Activated CD4-positive, alpha-beta T cell treated with anti-CD3 and anti-CD28 coated beads, Interleukin-2, amount 50 U/mL, for 48 hours (primary cell): Measurements from ENCODE around the gene RIPK4.
A peak's percentile ranks its signal among the peaks of the same experiment; 100 is the strongest.
"Not testable (repeated sequence)": the region's sequence is repeated elsewhere in the genome, so short reads cannot be mapped to it uniquely, and the experiment has no call there.

ENCODE experiments used
- DNase-seq, 2 experiments: peaks; one replicate each; pipeline ENCODE4 v3.0.0-alpha.2; 2020

The RIPK4 gene

DNA sequence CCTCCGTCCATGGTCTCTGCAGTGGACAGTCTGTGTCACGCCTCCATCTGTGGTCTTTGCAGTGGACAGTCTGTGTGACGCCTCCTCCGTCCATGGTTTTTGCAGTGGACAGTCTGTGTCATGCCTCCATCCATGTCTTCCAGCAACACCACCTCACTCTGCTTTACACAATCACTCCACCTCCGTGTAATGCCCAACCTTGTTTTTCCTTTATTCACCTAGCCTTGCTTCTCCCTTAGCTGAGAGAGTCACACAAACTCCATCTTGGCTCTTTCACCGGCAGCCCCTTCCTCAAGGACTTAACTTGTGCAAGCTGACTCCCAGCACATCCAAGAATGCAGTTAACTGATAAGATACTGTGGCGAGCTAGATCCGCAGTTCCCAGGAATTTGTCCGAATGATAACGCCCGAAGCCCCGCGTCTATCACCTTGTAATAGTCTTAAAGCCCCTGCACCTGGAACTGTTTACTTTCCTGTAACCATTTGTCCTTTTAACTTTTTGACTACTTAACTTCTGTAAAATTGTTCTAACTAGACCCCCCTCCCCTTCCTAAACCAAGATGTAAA lies 52.5 kb downstream of the RIPK4 start:
- DNase-seq: not testable (repeated sequence)

DNA sequence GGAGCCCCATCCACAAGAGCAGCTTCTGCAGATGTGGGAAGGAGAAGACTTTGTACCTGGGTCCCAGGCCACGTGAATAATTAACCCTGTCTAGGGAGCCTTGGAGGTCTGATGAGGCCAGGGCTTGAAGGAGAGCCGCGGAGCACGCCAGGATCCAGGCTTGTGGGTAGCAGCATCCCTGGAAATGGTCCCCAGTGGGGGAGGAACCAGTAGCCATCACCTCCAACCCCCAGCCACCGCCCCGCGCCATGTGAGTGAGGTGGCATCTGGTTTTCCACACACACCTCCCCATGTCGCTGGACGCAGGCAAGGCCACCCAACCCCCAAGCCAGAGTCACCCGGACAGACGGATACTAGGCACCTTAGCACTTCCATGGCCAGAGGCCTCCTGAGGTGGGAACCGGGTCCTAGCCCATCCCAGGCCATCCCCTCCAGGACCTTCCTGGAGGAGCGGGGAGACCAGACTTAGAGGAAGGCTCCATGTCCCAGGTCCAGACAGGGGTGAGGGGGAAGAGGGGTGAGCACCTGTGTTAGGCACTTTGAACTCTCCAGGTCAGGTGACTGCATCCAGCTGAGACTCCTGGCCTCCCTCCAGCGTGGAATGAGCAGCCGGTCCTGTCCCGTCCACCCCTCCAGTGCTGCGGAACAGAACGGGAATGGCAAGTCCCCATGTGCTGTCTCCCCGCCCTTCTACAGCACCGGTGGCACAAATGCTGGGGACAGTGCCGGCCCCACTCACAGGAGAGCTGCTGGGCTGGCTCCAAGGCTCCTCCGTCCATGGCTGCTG lies 53.2 kb downstream of the RIPK4 start:
- DNase-seq: no peak

DNA sequence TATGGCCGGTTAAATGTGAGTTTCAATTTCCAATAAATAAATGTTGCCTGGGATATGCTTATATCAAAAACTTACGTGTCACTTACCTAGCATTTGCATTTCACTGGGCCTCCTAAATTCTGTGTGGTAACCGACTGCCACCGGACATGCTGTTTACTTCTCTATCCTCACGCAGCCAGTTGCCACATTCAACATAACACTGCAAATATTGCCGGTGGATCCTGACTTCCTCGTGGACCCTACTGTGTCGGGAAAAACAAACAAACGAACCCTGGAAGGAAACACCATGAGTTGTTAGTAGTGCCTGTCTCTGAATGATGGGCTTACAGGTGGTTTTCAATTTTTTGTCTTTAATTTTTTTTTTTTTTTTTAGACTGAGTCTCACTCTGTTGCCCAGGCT lies 54.1 kb downstream of the RIPK4 start:
- DNase-seq: no peak

DNA sequence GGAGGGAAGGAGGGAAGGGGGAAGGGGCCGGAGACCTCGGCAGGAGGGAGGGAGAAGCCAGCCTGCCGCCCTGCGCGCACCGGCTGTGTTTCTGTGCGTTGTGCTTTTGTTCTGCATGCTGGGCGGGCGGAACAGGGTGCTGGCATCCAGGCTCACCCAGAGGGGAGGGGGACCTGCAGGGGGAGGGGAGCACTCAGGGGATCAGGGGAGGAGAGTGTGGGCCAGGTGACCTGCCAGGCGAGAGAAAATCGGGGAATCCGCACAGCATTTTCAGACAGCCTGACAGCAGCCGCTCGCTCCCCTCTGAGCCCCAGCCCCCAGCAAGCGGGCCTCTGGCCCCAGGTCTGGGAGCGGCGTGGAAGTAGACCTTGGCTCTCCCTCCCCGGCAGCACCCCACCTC lies 54.7 kb downstream of the RIPK4 start:
- no peak for DNase-seq

DNA sequence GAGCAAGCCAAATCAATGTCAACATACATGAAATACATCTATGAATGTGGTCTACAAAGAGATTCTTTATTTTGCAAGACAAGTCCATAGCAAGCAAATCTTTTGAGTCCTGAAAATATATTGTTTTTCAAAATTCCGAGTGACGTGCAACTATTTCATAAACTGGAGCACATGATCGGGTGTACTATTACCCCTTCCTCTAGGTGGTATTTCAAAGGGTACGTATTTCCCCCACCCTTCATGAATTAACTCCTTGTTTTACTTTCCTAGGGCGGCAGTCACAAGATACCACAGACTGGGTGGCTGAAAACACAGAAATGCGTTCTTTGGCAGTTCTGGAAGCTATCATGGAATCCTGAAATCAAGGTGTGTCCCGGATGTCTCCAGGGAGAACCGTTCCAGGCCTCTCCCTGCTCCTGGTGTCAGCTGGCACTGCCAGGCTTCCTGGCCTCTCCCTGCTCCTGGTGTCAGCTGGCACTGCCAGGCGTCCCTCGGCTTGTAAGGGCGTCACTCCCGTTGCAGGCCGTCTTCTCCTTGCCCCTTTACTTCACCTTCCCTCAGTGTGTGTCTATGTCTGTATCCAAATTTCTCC lies 55.3 kb downstream of the RIPK4 start:
- no peak for DNase-seq

DNA sequence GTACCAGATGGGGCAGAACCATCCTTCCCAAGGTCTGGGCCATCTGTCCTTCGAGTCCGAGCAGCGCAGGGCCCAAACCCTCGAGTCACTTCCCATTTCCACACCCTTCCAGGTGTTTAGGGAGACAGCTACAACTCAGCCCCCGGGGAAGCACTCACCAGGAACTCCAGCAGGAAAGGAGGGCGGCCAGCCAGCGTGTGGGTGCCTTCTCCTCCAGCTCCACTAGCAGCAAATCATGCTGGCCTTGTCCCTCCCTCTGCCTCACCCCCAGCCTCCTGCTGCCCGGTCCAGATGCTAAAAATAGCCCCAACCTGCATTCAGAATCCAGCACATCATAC lies 56.1 kb downstream of the RIPK4 start:
- no peak for DNase-seq

DNA sequence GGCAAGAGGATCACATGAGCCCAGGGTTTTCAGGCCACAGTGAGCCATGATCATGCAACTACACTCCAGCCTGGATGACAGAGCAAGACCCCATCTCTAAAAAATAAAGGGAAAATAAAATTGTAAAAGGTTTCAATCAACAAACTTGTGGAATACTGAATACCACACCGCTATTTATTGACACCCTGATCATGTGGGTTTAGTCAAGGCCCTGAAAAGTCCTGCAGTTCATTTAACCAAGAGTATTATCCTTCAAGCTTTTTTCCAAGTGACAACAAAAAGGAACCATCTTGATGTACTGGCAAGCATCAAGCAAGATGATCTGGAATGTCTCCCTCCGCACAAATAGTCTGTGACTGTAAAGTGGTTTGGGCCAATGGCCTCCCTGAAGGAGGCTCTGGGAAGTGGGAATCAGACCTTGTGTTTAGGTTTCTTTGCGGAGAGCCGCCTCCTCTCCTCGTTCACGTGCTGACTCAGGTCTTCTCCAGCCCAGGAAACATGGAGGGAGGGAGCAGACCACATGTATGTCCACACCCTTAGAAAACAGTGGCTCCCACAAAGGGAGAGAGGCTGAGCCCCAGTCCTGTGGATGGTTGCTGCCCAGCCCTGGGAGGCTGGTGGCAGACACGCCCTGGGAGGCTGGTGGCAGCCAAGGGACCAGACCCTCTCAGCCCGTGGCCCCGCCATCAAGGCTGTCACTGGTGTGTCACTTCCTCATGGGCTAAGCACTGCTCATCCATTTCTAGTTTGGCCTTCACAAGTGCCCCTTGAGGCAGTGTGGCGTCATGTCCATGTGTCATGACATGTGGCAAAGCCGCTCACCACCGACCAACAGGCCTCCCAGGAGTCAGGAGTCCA lies 56.7 kb downstream of the RIPK4 start:
- no peak for DNase-seq

DNA sequence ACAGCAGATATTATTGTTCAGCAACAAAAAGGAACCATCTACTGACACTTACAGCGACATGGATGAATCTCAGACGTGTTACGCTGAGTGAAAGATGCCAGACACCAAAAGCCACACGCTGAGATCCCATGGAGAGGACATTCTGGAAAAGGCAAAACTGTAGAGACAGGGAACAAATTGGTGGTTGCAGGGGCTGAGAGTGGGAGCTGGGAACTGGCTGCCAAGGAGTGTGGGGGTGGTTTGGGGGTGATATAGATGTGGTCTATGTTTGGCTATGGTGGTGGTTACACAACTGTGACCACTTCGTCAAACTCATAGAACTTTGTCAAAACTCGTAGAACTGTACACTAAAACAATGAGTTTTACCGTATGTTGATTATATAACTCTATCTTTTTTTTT lies 57.7 kb downstream of the RIPK4 start:
- DNase-seq: no peak

DNA sequence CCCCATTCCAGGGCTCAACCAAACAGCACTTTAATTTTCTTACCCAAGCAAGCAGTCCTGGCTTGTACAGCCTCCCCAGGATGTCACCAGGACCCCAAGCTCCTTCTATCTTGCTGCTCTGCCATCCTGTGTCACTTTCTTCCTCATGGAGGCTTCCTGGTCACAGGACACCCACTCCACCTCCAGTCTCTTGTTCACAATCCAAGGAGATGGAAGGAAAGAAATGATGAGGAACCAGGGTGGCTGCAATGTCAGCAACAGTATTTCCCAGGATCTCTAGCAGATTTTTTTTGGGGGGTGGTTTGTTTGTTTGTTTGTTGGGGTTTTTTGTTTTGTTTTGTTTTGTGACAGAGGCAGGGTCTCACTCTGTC lies 58.9 kb downstream of the RIPK4 start:
- no peak for DNase-seq

DNA sequence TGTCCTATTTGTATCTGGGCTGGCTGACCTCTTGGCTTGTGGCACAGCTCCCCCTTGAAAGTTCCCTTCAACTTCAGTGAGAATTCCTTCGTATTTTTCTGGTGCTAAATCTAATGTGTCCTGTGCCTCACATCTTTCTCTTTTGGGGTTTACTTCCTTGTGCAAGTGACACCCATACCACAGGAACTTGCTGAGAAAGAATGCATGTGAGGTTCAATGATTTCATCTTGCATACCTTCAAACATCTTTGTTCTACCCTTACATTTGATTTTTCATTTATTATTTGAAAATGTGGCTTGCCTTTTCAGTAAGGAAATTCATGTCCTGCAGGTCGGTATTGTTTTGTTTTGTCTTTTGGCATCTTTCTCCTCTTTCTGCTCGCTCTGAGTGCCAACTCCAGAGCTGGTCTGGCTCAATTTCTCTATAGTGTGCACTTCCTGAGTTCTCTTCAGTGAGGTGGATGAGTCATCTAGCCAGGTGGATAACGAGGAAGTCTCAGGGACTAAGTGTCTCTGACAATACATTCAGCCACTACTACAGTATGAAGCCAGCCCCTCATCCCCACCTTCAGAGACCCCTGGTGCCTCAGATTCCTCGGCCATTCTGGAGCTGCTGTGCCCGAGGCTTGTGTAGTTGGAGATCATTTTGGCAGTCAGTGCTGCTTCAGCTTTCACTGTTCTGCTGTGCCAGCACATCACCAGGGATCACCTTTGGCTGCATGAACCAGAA lies 59.5 kb downstream of the RIPK4 start:
- DNase-seq: no peak

DNA sequence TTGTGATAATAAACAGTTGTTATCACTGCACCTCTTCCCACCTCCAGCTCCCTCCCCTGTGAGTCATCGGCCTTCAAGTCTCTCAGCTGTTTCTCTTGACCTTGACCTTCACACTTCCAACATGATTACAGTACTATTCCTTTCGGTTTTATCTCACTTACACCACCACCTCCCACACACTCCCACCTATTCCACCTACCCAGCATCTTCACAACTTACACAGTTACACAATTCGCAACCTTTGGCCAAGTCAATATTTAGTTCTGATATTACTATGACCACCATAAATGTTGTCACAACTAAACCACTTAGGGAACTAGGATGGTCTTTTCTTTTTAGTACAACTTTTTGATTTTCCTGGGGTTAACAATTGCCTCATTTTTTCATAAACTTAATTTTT lies 60.2 kb downstream of the RIPK4 start:
- DNase-seq: peak; percentile 21 to 36

DNA sequence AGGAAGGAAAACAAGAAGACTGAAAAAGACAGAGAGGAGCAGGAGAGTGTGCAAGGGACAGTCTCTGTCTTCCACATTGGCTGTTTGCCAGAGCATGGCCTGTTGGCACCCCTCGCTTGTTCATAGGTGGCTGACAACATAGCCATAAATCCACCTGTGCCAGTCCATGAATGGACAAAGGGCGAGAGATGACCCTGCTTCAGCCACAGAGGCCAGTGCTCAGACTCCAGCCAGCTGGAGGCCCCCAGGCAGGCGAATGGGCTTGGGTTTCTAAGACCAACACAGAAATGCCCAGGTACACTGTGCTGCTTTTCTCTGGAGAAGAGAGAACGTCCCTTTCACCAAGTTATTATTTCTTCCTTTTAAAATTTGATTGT lies 60.6 kb downstream of the RIPK4 start:
- no peak for DNase-seq

DNA sequence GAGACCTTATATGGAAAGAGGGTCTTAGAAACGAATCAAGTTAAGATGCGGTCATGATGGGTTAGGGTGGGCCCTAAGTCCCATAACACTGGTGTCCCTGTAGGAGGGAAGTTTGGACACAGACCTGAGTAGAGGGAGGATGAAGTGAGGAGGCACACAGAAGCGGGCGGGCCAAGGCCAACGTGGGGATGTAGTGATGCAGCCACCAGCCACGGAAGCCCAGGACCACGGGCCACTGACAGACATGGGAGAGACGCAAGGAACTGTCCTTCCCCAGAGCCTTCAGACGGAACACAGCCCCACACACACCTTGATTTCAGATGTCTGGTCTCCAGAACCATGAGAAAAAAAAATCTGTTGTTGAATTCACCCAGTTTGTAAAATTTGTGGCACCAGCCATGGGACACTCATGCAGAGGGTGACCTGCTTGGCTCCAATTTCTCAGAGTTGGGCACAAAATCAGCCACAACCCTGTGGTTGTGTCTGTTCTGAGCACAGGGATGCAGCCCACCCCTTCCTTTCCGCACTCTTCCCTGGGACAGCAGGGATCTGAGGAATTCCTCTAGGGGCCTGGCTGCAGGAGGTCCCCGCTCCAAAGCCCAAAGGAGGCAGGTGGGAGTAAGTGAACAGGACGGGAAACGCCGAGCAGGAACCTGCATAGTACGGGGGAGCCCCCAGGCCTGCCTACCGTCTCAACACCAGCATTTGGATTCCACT lies 61.1 kb downstream of the RIPK4 start:
- no peak for DNase-seq

DNA sequence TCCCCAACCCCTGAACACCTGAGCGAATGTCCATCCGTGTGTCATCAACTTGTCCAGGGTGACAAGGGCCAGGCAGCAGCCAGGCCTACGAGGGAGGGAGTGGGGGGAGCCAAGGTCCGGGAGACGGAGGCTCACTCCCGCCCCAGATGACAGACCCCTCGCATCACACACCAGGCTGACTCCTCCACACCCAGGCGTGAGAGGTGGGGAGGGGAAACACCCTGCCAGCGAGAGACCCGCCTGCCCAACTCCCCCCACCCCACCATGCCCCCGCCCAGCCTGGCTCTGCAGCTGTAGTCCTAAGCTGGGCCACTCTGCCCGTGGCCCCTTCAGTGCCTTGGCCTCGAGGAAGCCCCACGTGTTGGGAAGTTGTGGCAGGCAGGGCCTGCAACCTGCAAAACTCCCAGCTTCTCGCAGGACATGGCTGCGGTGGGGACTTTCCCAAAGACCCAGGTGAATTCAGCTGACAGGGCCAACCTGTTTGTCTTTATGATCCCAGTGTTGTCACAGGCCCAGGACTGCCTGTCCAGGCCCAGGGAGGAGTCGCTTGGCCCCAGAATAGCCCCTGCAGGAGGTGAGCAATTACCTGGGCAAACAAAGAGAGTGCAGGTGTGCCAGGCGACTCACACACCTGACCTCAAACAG lies 62.9 kb downstream of the RIPK4 start:
- no peak for DNase-seq

DNA sequence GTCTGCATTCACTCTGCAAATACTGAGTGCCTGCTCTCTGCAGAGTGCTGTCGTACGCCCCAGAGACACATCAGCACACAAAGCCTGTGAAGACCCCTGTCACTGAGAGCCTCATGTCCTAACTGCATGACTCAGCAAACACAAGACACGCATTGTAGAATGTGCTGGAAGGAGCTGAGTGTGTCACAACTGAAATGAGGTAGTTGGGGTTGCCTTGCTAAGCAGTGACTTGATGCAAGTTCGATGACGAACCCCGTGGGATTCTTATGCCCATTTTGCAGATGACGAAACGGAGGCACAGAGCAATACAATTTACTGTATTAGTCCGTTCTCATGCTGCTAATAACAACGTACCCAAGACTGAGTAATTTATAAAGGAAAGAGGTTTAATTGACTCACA lies 65.1 kb downstream of the RIPK4 start:
- DNase-seq: no peak

DNA sequence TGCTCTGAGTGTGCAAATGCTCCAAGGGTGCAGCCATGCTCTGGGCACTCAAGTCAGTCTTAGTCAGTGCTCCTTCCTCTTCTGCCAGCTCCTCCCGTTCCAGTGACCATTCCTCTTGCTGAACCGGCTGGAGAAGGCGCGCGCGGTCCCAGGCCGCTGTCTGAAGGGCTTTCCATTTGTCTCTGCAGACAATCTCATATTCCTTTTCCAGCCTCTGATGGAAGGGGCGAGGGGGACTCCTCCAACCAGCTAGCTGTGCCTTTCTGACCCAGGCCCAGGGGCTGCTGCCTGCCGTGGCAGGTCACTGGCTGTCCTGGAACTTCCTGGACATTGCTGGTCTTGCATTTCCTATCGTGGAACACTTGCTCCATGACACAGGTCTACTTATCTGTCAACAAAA lies 67.5 kb downstream of the RIPK4 start:
- DNase-seq: no peak

DNA sequence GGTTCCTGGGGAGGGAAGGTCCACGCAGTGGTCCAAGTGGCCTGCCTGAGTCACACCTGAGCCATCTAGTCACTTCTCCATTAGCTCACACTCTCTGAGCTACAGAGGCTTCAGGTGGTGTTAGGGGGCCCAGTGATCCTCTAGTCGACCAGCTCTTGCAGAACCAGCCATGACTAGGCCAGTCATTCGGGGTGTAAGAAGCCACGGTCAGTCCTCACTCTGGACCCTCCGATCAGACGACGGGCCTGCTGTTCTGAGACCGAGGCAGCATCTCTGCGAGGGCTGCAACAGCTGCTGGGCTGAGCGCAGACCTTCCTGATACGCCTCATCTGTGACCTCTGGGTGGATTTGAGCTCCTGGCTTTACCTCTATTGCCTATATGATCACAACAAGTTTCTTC lies 68.8 kb downstream of the RIPK4 start:
- DNase-seq: no peak

DNA sequence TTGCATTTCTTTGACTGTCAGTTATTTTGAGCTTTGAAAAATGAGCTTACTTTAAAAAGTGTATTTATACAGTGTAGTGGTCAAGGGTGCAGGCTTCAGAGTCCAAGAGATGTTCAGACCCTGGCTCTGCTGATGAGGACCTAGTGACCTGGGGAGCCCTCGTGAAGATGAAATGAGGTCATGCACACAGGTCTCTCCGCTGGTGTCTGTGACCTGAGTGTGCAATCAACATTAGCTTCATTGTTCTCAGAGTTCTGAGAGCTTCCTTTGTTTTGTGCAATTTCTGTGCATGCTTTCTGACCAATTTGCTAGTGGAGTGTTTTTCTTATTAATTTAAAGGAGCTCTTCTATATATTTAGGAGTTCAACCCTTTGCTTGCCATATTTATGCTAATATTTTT lies 71.3 kb downstream of the RIPK4 start:
- DNase-seq: no peak

DNA sequence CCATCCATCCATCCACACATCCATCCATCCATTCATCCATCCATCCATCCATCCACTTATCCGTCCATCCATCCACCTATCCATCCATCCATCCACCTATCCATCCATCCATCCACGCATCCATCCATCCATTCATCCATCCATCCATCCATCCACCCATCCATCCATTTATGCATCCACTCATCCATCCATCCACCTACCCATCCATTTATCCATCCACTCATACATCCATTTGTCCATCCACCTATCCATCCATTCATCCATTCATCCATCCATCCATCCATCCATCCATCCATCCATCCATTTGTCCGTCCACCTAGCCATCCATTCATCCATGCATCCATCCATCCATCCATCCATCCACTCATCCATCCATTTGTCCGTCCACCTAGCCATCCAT lies 72.8 kb downstream of the RIPK4 start:
- not testable (repeated sequence) for DNase-seq

DNA sequence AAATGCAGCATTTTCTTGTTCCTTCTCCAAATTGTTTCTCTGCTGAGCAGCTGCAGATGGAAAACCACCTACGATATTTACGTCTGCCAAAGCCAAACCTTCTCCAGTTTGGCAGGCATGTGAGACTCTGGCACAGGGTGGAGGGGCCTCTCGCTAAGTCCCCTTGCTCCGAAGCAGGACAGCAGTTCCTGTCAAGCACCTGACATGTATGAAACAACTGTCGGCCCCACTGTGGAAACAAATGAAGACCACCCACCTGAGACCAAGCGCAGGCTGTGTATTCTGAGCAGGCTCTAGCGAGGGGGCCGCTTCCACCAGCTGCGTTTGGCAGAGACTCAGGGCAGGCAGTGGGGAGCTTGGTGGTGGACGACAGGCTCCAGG lies 74.7 kb downstream of the RIPK4 start:
- DNase-seq: no peak

DNA sequence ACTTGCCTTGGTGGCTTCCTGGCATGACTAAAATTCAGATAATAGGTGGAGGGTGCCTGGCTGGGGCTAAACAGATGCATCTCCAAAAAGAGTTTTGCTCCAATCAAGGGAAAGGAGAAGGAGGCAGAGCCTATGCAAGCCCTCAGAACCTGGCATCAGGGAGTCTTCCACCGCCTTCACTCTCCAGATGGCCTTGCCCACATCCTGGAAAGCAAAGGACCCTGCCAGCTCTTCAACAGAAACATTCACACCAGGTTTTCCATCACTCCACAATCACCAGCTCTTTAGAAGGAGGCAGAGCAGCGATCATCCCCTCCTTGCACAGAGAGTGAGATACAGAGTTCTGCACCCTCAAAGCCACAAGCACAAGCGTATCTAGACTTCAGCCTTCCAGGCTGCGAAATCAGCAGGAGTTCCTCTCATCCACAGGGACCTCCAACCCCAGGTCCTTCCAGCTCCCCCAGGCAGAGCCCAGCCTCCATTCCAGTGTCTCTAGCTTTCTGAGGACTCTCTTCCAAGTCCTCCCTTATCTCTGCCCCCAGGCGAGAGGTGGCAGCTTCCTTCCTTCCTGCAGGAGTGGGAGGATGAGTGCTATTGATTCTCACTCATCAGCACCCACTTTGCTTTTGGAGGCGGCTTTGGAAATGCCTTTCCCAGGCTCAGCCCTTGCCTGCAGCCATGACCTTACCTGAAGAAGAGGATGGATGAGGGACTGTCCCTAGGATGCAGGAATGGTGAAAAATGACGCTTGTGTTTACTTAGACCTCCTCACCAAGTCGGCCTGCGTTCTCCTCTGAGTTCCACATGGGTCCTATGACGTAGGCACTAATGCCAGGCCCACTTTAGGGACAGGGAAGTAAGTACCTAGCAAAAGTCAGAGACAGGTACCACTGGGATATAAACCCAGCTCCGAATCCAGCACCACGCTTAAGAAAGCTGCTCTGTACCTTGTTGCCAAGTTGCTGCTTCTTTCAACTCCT lies 75.4 kb downstream of the RIPK4 start:
- DNase-seq: no peak
